GM23338 (cell line): ENCODE data around the gene CHAC1. TPM values are rescaled to one million over a fixed set of nuclear protein-coding genes. Genes with fewer than 3 reads are reported as not detected.
"Not testable (repeated sequence)": the region's sequence is repeated elsewhere in the genome, so short reads cannot be mapped to it uniquely, and the experiment has no call there.

ENCODE experiments used
- ATAC-seq: fragments of 200-7000 bp; cut with Tn5 transposase; 3 replicates; pipeline ENCODE4 v1.9.1; 2020
- DNase-seq: peaks from one replicate; pipeline ENCODE4 v3.0.0-alpha.2; 2015; ENCODE audit warnings: low spot score
- H2AFZ ChIP-seq: fragments of 200-600 bp; sonication (generic); 2 replicates; pipeline ENCODE4 v1.8.0; 2016; ENCODE audit warnings: antibody characterized with exemption, mild to moderate bottlenecking, moderate library complexity
- H3F3A ChIP-seq: fragments of 200-600 bp; sonication (generic); replicated peaks from 2 replicates; pipeline ENCODE4 v1.8.0; 2017; ENCODE audit warnings: antibody characterized with exemption, mixed run types, low read depth
- H3K27ac ChIP-seq: fragments of 200-600 bp; sonication (generic); 2 replicates; pipeline ENCODE4 v1.6.1; 2016; ENCODE audit warnings: low read depth
- H3K27me3 ChIP-seq: fragments of 200-600 bp; sonication (generic); 2 replicates; pipeline ENCODE4 v1.8.0; 2016; ENCODE audit warnings: mild to moderate bottlenecking, mixed run types, moderate library complexity; ENCODE audit not compliant: insufficient read depth
- H3K36me3 ChIP-seq: fragments of 200-600 bp; sonication (generic); 2 replicates; pipeline ENCODE4 v1.8.0; 2016; ENCODE audit warnings: mild to moderate bottlenecking; ENCODE audit not compliant: insufficient read depth
- H3K4me1 ChIP-seq: fragments of 200-600 bp; sonication (generic); 2 replicates; pipeline ENCODE4 v1.8.0; 2016; ENCODE audit warnings: mild to moderate bottlenecking, moderate library complexity; ENCODE audit not compliant: insufficient read depth
- H3K4me2 ChIP-seq: fragments of 200-600 bp; sonication (generic); 2 replicates; pipeline ENCODE4 v1.7.1; 2017; ENCODE audit warnings: mixed run types
- H3K4me3 ChIP-seq: fragments of 200-600 bp; sonication (generic); 2 replicates; pipeline ENCODE4 v1.6.1; 2016; ENCODE audit warnings: mixed run types
- H3K79me2 ChIP-seq: fragments of 200-600 bp; sonication (generic); replicated peaks from 2 replicates; pipeline ENCODE4 v1.8.0; 2017; ENCODE audit warnings: mild to moderate bottlenecking; ENCODE audit not compliant: insufficient read depth
- H3K9me2 ChIP-seq: fragments of 200-600 bp; sonication (generic); 2 replicates; pipeline ENCODE4 v1.8.0; 2017; ENCODE audit not compliant: insufficient read depth
- H4K20me1 ChIP-seq: fragments of 200-600 bp; sonication (generic); replicated peaks from 2 replicates; pipeline ENCODE4 v1.8.0; 2017; ENCODE audit warnings: mild to moderate bottlenecking; ENCODE audit not compliant: insufficient read depth
- H3K27ac Mint-ChIP-seq: 2 replicates; pipeline ENCODE4 v1.8.0; 2020; ENCODE audit warnings: inconsistent platforms, mild to moderate bottlenecking, moderate library complexity, mixed read lengths
- H3K27me3 Mint-ChIP-seq: 3 replicates; pipeline ENCODE4 v1.8.0; 2022; ENCODE audit warnings: low read depth, mild to moderate bottlenecking, moderate library complexity, mixed read lengths, inconsistent platforms; ENCODE audit not compliant: insufficient read depth, poor library complexity
- H3K36me3 Mint-ChIP-seq: 3 replicates; pipeline ENCODE4 v1.8.0; 2021; ENCODE audit warnings: low read depth, mild to moderate bottlenecking, inconsistent platforms, moderate library complexity, mixed read lengths
- H3K4me1 Mint-ChIP-seq: 3 replicates; pipeline ENCODE4 v1.8.0; 2020; ENCODE audit warnings: mild to moderate bottlenecking, inconsistent platforms, mixed read lengths
- H3K4me3 Mint-ChIP-seq: 3 replicates; pipeline ENCODE4 v1.8.0; 2021; ENCODE audit warnings: moderate library complexity, mild to moderate bottlenecking, inconsistent platforms, mixed read lengths
- H3K9me3 Mint-ChIP-seq: 3 replicates; pipeline ENCODE4 v1.8.0; 2020; ENCODE audit warnings: moderate library complexity, mild to moderate bottlenecking, inconsistent platforms, mixed read lengths
- CREB1 ChIP-seq: fragments of 250-450 bp; sonication (Bioruptor Pico); IDR thresholded peaks from 2 replicates; pipeline ENCODE4 v1.5.0; 2020; ENCODE audit warnings: low read depth, mild to moderate bottlenecking, moderate library complexity
- EZH2phosphoT487 ChIP-seq: fragments of 200-600 bp; sonication (generic); IDR thresholded peaks from one replicate; pipeline ENCODE4 v1.8.1; 2018; ENCODE audit warnings: antibody characterized with exemption; ENCODE audit not compliant: unreplicated experiment
- JUNB ChIP-seq: IDR thresholded peaks from one replicate; pipeline ENCODE4 v1.6.1; 2016; ENCODE audit warnings: antibody characterized with exemption; ENCODE audit not compliant: unreplicated experiment
- POLR2AphosphoS5 ChIP-seq: IDR thresholded peaks from 2 replicates; pipeline ENCODE4 v1.6.1; 2016; ENCODE audit warnings: antibody characterized with exemption, low read depth
- REST ChIP-seq: IDR thresholded peaks from one replicate; pipeline ENCODE4 v1.6.1; 2018; ENCODE audit warnings: antibody characterized with exemption; ENCODE audit not compliant: unreplicated experiment
- STAT1 ChIP-seq: IDR thresholded peaks from one replicate; pipeline ENCODE4 v1.6.1; 2016; ENCODE audit warnings: antibody characterized with exemption; ENCODE audit not compliant: unreplicated experiment
- ZNF114 ChIP-seq: fragments of 250-450 bp; sonication (Bioruptor Pico); IDR thresholded peaks from 2 replicates; pipeline ENCODE4 v1.5.0; 2020; ENCODE audit warnings: mild to moderate bottlenecking, moderate library complexity
- polyA plus RNA-seq: library from polyadenylated mRNA; unstranded; fragments of >200 nt; fragmentation: Nextera tagmentation; extraction: Ambion mirVana; gene quantifications from 2 replicates; pipeline ENCODE4 v1.2.1, GENCODE V29; 2016
- total RNA-seq: library from RNA; depleted of rRNA; stranded (reverse); fragments of >200 nt; shearing (Covaris generic); gene quantifications from 2 replicates; pipeline ENCODE4 v1.2.3, GENCODE V29; 2014
- TF ChIP-seq, protein P1 (sequence below): IDR thresholded peaks from 2 replicates; pipeline ENCODE4 v1.6.1; 2016; ENCODE audit warnings: antibody characterized with exemption
- TF ChIP-seq, protein P2 (sequence below), 2 experiments: fragments of 200-600 bp in 1 of 2; sonication (generic) in 1 of 2; conservative IDR thresholded peaks; 2 replicates each; pipeline versions ENCODE4 v1.5.1 to v1.6.1; 2016 to 2017; ENCODE audit warnings: antibody characterized with exemption in 2 of 2, low read depth in 2 of 2, mild to moderate bottlenecking in 2 of 2, moderate library complexity in 1 of 2

CHAC1 gene
- total and polyA plus RNA-seq, 2 experiments from 2014 or later: 73.0 to 124 TPM

DNA sequence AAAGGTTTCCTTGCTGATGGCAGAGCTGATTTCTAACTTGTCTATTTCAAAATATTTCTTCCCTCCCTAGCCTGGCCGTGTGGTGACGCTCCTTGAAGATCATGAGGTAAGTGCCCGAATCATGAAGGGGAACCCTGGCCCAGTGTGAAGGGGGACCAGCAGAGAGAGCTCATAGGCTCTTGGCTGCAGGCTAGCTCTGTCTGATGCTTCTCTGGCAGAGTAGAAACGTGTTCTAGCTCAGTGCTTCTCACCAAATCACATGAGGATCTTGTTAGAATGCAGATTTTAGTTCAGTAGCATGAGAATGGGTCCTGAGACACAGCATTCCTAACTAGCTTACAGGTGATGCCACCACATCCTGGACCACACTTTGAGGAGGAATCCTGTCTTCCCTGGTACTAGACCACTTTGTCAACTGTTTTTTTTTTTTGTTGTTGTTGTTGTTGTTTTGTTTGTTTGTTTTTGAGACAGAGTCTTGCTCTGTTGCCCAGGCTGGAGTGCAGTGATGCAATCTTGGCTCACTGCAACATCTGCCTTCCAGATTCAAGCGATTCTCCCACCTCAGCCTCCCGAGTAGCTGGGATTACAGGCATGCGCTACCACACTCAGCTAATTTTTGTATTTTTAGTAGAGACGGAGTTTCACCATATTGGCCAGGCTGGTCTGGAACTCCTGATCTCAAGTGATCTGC is 1.0 kb downstream of the CHAC1 start:
- peak; percentile 58; the same call in 1 of the 2 replicates for TF ChIP-seq POLR2AphosphoS5
- ATAC-seq (peak; percentile 2; the same call in 2 of the 3 replicates), DNase-seq (peak; percentile 75)
- H3K79me2 ChIP-seq: peaks cover 31% of the 10 kb centered on the region
- H3K27ac Mint-ChIP-seq: peak overlapping the region; percentile 100
- H3K4me2 ChIP-seq: peak overlapping the region; percentile 88
- H2AFZ ChIP-seq, H4K20me1 ChIP-seq, H3K36me3 ChIP-seq, H3K27me3 ChIP-seq, H3K9me2 ChIP-seq, H3K9me3 Mint-ChIP-seq: not testable (repeated sequence)
- peak overlapping the region; percentile 36 for H3K27ac ChIP-seq
- peaks cover 55% of the 10 kb centered on the region for H3K4me1 Mint-ChIP-seq
- H3K36me3 Mint-ChIP-seq: peaks cover 48% of the 10 kb centered on the region
- peaks cover 26% of the 10 kb centered on the region for H3K4me1 ChIP-seq
- H3K4me3 Mint-ChIP-seq: peak overlapping the region; percentile 94
- peak overlapping the region; percentile 98 for H3K4me3 ChIP-seq
- H3F3A ChIP-seq: peaks cover 30% of the 10 kb centered on the region
- peaks cover 41% of the 10 kb centered on the region for H3K27me3 Mint-ChIP-seq

DNA sequence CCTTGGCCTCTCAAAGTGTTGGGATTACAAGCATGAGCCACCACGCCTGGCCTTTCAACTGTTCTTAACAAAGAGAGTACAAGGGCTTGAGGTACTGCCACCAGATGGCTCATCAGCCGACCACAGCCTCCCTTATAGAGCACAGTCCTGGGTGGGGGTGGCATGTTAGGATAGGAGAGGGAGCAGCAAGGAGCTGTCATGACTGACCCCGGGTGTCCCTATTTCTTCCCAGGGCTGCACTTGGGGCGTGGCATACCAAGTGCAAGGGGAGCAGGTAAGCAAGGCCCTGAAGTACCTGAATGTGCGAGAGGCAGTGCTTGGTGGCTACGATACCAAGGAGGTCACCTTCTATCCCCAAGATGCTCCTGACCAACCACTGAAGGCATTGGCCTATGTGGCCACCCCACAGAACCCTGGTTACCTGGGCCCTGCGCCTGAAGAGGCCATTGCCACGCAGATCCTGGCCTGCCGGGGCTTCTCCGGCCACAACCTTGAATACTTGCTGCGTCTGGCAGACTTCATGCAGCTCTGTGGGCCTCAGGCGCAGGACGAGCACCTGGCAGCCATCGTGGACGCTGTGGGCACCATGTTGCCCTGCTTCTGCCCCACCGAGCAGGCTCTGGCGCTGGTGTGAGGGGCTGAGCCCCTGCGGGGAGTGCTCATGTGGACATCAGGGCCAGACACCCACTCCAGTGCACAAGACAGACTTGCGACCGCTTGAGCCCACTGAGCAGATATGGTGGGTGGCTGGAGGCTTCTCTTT is 2.1 kb downstream of the CHAC1 start:
- H3K36me3 ChIP-seq: peaks cover 7% of the 10 kb centered on the region
- Mint-ChIP-seq H3K36me3 (peaks cover 48% of the 10 kb centered on the region), H3K9me3 (no peaks in the 10 kb centered on the region; the same call in none of the 3 replicates), H3K27me3 (peaks cover 50% of the 10 kb centered on the region), H3K4me3 (peak overlapping the region; percentile 94), H3K4me1 (peaks cover 60% of the 10 kb centered on the region), H3K27ac (peak overlapping the region; percentile 36; the same call in 1 of the 2 replicates)
- H3K4me2 ChIP-seq: peak overlapping the region; percentile 88
- peaks cover 33% of the 10 kb centered on the region for H3K4me1 ChIP-seq
- TF ChIP-seq ZNF114 (CRISPR knock-in tag) (no peak), POLR2AphosphoS5 (peak; percentile 31; the same call in 1 of the 2 replicates)
- 0 out of 2 replicates have a peak overlapping the region, but pooled peaks have one; percentile 8 for H3K27ac ChIP-seq
- peak overlapping the region; percentile 98 for H3K4me3 ChIP-seq
- H4K20me1 ChIP-seq: no peaks in the 10 kb centered on the region; the same call in 1 of the 2 replicates
- no peak overlapping the region for H2AFZ ChIP-seq
- ATAC-seq (no peak), DNase-seq (no peak)
- H3K79me2 ChIP-seq: peaks cover 31% of the 10 kb centered on the region
- no peaks in the 10 kb centered on the region for H3K9me2 ChIP-seq
- no peaks in the 10 kb centered on the region for H3K27me3 ChIP-seq
- peaks cover 35% of the 10 kb centered on the region for H3F3A ChIP-seq

DNA sequence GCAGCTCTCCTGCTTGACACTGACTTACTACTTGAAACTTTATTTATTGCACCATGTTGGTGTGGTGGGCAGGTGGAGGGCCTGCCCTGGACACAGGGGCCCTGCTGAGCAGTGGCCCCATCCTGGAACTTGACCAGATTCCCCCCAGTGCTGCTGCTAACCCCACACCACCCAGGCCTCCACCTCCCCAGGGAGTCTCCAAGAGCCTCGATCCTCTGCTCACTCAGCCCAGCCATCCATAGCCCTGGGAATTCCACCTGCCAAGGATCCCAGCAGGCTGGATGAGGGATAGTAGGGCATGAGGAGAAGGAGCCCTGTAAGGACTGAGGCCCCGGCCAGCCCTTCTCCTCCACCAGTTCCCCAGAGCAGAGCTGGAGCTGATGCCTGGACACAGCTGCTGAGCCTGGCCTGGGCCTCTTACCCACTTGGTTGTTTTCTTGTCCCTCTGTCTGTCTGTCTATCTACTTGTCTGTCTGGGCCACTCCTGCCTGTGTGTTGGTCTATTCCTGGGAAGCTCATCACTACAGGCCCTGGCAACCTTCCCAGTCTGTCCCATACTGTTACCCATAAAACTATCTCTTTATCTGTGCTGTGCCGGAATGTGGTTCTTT is 2.8 kb downstream of the CHAC1 start:
- H3F3A ChIP-seq: peaks cover 35% of the 10 kb centered on the region
- H3K9me2 ChIP-seq: no peaks in the 10 kb centered on the region
- peaks cover 63% of the 10 kb centered on the region for H3K4me1 Mint-ChIP-seq
- H2AFZ ChIP-seq: no peak overlapping the region
- no peak overlapping the region; the same call in 1 of the 2 replicates for H3K4me3 ChIP-seq
- no peaks in the 10 kb centered on the region; the same call in 1 of the 2 replicates for H4K20me1 ChIP-seq
- H3K4me1 ChIP-seq: peaks cover 33% of the 10 kb centered on the region
- H3K36me3 ChIP-seq: peaks cover 7% of the 10 kb centered on the region
- H3K27me3 ChIP-seq: no peaks in the 10 kb centered on the region
- DNase-seq: no peak
- H3K4me3 Mint-ChIP-seq: peak overlapping the region; percentile 94
- H3K36me3 Mint-ChIP-seq: peaks cover 48% of the 10 kb centered on the region
- peak overlapping the region; percentile 88; the same call in 1 of the 2 replicates for H3K4me2 ChIP-seq
- TF ChIP-seq EZH2phosphoT487: no peak
- TF ChIP-seq, protein P1, sequence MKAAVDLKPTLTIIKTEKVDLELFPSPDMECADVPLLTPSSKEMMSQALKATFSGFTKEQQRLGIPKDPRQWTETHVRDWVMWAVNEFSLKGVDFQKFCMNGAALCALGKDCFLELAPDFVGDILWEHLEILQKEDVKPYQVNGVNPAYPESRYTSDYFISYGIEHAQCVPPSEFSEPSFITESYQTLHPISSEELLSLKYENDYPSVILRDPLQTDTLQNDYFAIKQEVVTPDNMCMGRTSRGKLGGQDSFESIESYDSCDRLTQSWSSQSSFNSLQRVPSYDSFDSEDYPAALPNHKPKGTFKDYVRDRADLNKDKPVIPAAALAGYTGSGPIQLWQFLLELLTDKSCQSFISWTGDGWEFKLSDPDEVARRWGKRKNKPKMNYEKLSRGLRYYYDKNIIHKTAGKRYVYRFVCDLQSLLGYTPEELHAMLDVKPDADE: no peak
- TF ChIP-seq ZNF114 (CRISPR knock-in tag): no peak
- TF ChIP-seq REST: no peak
- TF ChIP-seq CREB1 (CRISPR knock-in tag): no peak
- TF ChIP-seq, protein P2, sequence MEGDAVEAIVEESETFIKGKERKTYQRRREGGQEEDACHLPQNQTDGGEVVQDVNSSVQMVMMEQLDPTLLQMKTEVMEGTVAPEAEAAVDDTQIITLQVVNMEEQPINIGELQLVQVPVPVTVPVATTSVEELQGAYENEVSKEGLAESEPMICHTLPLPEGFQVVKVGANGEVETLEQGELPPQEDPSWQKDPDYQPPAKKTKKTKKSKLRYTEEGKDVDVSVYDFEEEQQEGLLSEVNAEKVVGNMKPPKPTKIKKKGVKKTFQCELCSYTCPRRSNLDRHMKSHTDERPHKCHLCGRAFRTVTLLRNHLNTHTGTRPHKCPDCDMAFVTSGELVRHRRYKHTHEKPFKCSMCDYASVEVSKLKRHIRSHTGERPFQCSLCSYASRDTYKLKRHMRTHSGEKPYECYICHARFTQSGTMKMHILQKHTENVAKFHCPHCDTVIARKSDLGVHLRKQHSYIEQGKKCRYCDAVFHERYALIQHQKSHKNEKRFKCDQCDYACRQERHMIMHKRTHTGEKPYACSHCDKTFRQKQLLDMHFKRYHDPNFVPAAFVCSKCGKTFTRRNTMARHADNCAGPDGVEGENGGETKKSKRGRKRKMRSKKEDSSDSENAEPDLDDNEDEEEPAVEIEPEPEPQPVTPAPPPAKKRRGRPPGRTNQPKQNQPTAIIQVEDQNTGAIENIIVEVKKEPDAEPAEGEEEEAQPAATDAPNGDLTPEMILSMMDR (conservative IDR thresholded peaks at IDR 0.05; ENCODE audit: low read depth in 2 of 2): no peak
- TF ChIP-seq STAT1: no peak
- no peak for TF ChIP-seq JUNB
- peaks cover 31% of the 10 kb centered on the region for H3K79me2 ChIP-seq
- H3K27ac Mint-ChIP-seq: peak overlapping the region; percentile 62; the same call in 1 of the 2 replicates
- no peak overlapping the region for H3K27ac ChIP-seq
- no peaks in the 10 kb centered on the region; the same call in none of the 3 replicates for H3K9me3 Mint-ChIP-seq
- ATAC-seq: no peak
- H3K27me3 Mint-ChIP-seq: peaks cover 52% of the 10 kb centered on the region
